ENCODE results near the gene SPTBN5. TPM values are rescaled to one million over a fixed set of nuclear protein-coding genes. Genes with fewer than 3 reads are reported as not detected.
A peak's percentile ranks its signal among the peaks of the same experiment; 100 is the strongest.

The SPTBN5 gene
- total and polyA plus RNA-seq, 8 donors: 0.32 to 11.4 (median 0.84) TPM

GRCh38 chr15:41927536-41927935 is 33.7 kb upstream of the SPTBN5 start:
- H3K4me1 ChIP-seq: peaks cover 19 to 37% (median 20%) of the 10 kb centered on the region in 3 donors

DNA sequence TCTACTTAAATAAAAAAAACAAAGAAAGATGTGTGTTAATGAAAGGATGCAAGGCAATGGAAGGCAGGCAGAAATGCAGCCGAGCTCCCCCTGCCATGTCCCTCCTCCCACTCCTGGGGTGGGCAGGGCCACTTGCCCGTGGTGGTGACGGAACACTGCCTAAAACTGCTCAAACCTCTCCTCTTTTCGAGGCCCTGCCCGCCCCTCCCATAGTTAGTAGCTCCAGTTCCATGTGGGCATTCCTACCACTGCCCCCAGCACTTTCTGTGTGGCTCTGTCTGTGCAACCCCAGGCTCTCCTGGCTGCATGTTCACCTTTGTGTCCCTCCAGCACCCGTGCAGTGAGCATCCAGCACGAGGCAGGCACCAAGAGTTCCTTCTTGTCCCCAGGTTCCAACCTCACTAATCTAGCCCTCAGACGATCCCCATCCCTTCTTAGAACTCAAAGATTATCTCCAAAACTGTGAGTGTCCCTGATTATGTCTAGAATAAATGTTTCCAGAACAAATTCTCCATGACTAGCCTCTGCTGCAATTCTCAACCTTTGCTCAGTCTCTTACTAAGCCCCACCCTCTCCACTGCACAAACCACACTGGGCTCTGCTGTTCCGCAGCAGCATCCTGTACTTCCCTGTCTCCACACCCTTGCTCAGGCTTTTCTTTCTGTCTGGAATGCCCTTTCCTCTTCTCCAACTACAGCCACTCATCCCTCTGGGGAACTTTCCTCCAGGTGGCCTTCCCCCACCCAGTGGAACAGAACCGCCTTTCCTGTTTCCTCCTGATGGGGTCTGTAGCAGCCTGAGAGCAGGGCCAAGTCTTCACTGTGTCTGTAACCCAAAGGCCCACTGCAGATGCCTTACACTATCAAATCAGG is 32.6 kb upstream of the SPTBN5 start:
- Histone ChIP-seq H3K4me3 (no peak overlapping the region), H3K27ac (peak overlapping the region in 1 of 4 donors; percentile 36), H3K9me3 (no peaks in the 10 kb centered on the region), H3K4me1 (peaks cover 19 to 42% (median 20%) of the 10 kb centered on the region in 3 donors), H3K36me3 (no peaks in the 10 kb centered on the region), H3K27me3 (no peaks in the 10 kb centered on the region)
- FAIRE-seq (no peak), ATAC-seq (peak in 3 of 4 donors; percentile 43 to 45 (median 43)), DNase-seq (peak in 1 of 6 donors; percentile 54)
- TF ChIP-seq CTCF (IDR thresholded peaks at IDR 0.05): no peak
- intact Hi-C loops (cut with DNase I): no loop called here
- 67 to 71% methylated on average over 9 to 10 of the region's 10 CpGs for WGBS, 2 donors

More at GRCh38 chr15:41927536-41927935, 33.7 kb upstream of the SPTBN5 start:
- H3K27ac ChIP-seq: peak overlapping the region in 3 of 4 donors; percentile 10 to 65 (median 60)
- ATAC-seq (no peak), FAIRE-seq (no peak), DNase-seq (no peak)
- intact Hi-C loops (cut with DNase I): no loop called here
- no peaks in the 10 kb centered on the region for H3K27me3 ChIP-seq
- 76 to 85% methylated on average over 3 of the region's 3 CpGs for WGBS, 2 donors
- no peaks in the 10 kb centered on the region for H3K9me3 ChIP-seq
- TF ChIP-seq CTCF (IDR thresholded peaks at IDR 0.05): no peak
- no peaks in the 10 kb centered on the region for H3K36me3 ChIP-seq
- H3K4me3 ChIP-seq: no peak overlapping the region

DNA sequence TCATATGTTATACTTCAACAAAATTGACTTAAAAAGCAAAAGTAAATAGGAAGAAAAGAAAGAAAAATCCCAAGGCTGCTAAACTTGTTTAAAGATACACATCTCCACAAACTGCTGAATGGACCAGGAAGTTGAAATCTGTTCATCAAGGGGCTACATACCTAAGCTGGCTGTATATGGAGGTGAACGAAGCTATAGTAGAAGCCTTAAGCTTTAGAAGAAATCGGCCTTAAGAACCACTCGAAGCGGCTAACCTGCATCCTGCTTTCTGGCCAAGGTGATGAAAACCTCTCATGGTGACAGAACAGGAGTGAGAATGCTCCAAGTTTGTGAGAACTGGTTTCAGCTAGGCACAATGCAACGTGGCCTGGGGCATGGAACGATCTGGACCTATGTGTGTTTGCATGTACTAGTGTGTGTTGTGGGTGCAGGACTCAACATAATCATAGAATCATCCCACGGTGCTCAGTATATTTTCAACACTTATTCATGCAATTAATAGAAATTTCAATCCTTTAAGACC is 31.3 kb upstream of the SPTBN5 start:
- WGBS, 2 donors: 82 to 86% methylated on average over 7 of the region's 7 CpGs
- no peak for FAIRE-seq
- no peak for TF ChIP-seq CTCF (IDR thresholded peaks at IDR 0.05)
- Histone ChIP-seq H3K27me3 (no peaks in the 10 kb centered on the region), H3K4me1 (peaks cover 22 to 47% (median 32%) of the 10 kb centered on the region in 3 donors), H3K4me3 (no peak overlapping the region), H3K27ac (no peak overlapping the region), H3K9me3 (no peaks in the 10 kb centered on the region), H3K36me3 (no peaks in the 10 kb centered on the region)
- no peak for ATAC-seq
- intact Hi-C loops (cut with DNase I): no loop called here
- peak in 1 of 6 donors; percentile 30 for DNase-seq

DNA sequence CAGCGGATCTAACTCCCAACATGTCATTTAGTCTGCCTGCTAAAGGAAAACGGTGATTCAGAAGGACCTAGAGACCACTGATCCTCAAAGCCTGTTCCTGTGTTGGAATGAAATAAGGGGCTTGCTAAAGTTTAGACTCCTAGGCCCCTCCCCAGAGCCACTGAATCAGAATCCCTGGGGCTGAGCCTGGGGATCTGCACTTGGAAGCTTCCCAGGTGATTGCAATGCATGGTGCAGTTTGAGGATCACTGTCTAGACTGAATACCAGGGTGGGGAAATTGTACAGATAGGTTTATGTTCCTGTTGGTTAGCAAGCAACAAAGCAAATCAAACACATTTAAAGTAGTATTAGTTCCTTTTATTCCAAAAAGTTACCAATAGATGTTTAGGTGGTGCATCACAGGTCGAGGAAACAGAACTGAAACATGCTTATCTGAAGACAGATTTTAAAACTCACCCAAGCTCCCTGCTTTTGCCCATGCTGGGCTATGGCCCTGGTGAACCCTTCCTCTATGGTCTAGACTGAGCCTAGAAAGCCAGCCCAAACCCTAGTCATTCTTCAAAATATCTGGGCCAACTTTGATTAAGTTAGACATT is 29.6 kb upstream of the SPTBN5 start:
- no peak for FAIRE-seq
- intact Hi-C loops (cut with DNase I): no loop called here
- Histone ChIP-seq H3K9me3 (no peaks in the 10 kb centered on the region), H3K27me3 (no peaks in the 10 kb centered on the region), H3K27ac (no peak overlapping the region), H3K36me3 (peaks cover 0 to 4% (median 0%) of the 10 kb centered on the region in 3 donors), H3K4me3 (no peak overlapping the region), H3K4me1 (peaks cover 29 to 50% (median 38%) of the 10 kb centered on the region in 3 donors)
- no peak for TF ChIP-seq CTCF (IDR thresholded peaks at IDR 0.05)
- no peak for ATAC-seq
- WGBS, 2 donors: 95 to 98% methylated on average over 3 of the region's 3 CpGs
- peak in 1 of 6 donors; percentile 6 for DNase-seq

All from pancreas (tissue), 10 donors.